Left colon (tissue), 2 donors: ENCODE results near the gene ITGB3BP. TPM values are rescaled to one million over a fixed set of nuclear protein-coding genes. Genes with fewer than 3 reads are reported as not detected.
"Not testable (repeated sequence)": the region's sequence is repeated elsewhere in the genome, so short reads cannot be mapped to it uniquely, and the experiment has no call there.

ENCODE experiments used
- ATAC-seq: fragments of 200-7000 bp; cut with Tn5 transposase; one replicate; pipeline ENCODE4 v1.9.1; 2020; ENCODE audit warnings: mild to moderate bottlenecking, moderate library complexity
- DNase-seq, 2 donors: peaks; one replicate each; pipeline ENCODE4 v3.0.0-alpha.2; 2020
- intact Hi-C, 2 donors: fragments of 100-400 bp; cut with DNase I in 1 of 2; cut with micrococcal nuclease in 1 of 2; formaldehyde crosslinking; loops; one replicate each; pipeline versions ENCODE4 v1.11.2 to v1.14.0; 2022; cut with DNase I, micrococcal nuclease
- total RNA-seq, 2 donors: library from RNA; stranded (reverse); fragmentation: NEBNext Ultra II Directional; extraction: Animal tissue kit (Norgen Biotek cat#: 25700); gene quantifications; one replicate each; pipeline ENCODE4 v1.2.1, GENCODE V29; 2021
- donor health status: DM: no; HTN: no; CAD: no.
- donor health status: DM: yes; HTN: yes; CAD: no.

Gene ITGB3BP
- total RNA-seq, 2 donors from 2014 or later, result 11.5 to 12.7 TPM

- DNase-seq, result no peak
- intact Hi-C loops, result no loop called here
- ATAC-seq, result no peak
These were observed 80.9 kb downstream of the ITGB3BP start for GRCh38 chr1:63442141-63442475.

- DNase-seq (no peak), ATAC-seq (no peak)
- intact Hi-C loops, result no loop called here
These were observed 87.9 kb downstream of the ITGB3BP start for GRCh38 chr1:63435161-63435560.

- intact Hi-C loops, result no loop called here
- ATAC-seq, result no peak
- no peak for DNase-seq
These were observed 93.7 kb downstream of the ITGB3BP start for GRCh38 chr1:63429281-63429680.

- ATAC-seq (no peak), DNase-seq (no peak)
- intact Hi-C loops, result no loop called here
These were observed 94.2 kb downstream of the ITGB3BP start for GRCh38 chr1:63428815-63429214.

- intact Hi-C loops, result no loop called here
- no peak for ATAC-seq
- no peak for DNase-seq
These were observed 99.4 kb downstream of the ITGB3BP start for GRCh38 chr1:63423649-63424048.

GRCh38 chr1:63420746-63421145, 102.3 kb downstream of the ITGB3BP start:
- DNase-seq, intact Hi-C loops, ATAC-seq: not testable (repeated sequence)

GRCh38 chr1:63418101-63418500, 104.9 kb downstream of the ITGB3BP start:
- ATAC-seq, result no peak
- DNase-seq, result no peak
- intact Hi-C loops, result no loop called here

GRCh38 chr1:63414691-63415365, 108.2 kb downstream of the ITGB3BP start:
- ATAC-seq (no peak), DNase-seq (no peak)
- intact Hi-C loops, result no loop called here

- intact Hi-C loops, result no loop called here
- DNase-seq (no peak), ATAC-seq (no peak)
These were observed 109.6 kb downstream of the ITGB3BP start for GRCh38 chr1:63413394-63413793.

GRCh38 chr1:63411066-63411465, 112.0 kb downstream of the ITGB3BP start:
- ATAC-seq (no peak), DNase-seq (no peak)
- intact Hi-C loops, result no loop called here

GRCh38 chr1:63408331-63408730, 114.7 kb downstream of the ITGB3BP start:
- no peak for DNase-seq
- no peak for ATAC-seq
- intact Hi-C loops, result no loop called here

- no peak for ATAC-seq
- intact Hi-C loops, result no loop called here
- no peak for DNase-seq
These were observed 116.0 kb downstream of the ITGB3BP start for GRCh38 chr1:63407002-63407401.

- ATAC-seq (no peak), DNase-seq (no peak)
- intact Hi-C loops, result no loop called here
These were observed 117.0 kb downstream of the ITGB3BP start for GRCh38 chr1:63405987-63406386.

GRCh38 chr1:63405021-63405420, 118.0 kb downstream of the ITGB3BP start:
- intact Hi-C loops, result no loop called here
- ATAC-seq, result no peak
- no peak for DNase-seq

GRCh38 chr1:63403386-63403785, 119.6 kb downstream of the ITGB3BP start:
- ATAC-seq, result no peak
- DNase-seq, result no peak
- intact Hi-C loops, result no loop called here

- intact Hi-C loops, result no loop called here
- no peak for DNase-seq
These were observed 121.1 kb downstream of the ITGB3BP start for GRCh38 chr1:63401945-63402344.

More at GRCh38 chr1:63401945-63402344, 121.1 kb downstream of the ITGB3BP start:
- ATAC-seq, result no peak

Other genes starting within 250 kb of the ITGB3BP start
- gene FOXD3, start 200.7 kb downstream of the ITGB3BP start, total RNA-seq, result under 1 TPM; 0.27 to 0.75 TPM
- gene ALG6, start 155.6 kb downstream of the ITGB3BP start, total RNA-seq, result 10 to 100 TPM in 1 of 2 donors, 1 to 10 TPM in 1; 9.7 to 12.8 TPM
- 1 to 10 TPM; 2.5 to 2.9 TPM for gene EFCAB7, start 300 bp upstream of the ITGB3BP start, total RNA-seq
- 100 to 1,000 TPM; 114 to 120 TPM for gene PGM1, start 70.2 kb upstream of the ITGB3BP start, total RNA-seq